Activated CD4-positive, alpha-beta memory T cell treated with anti-CD3 and anti-CD28 coated beads for 36 hours (primary cell): ENCODE measurements around the gene BHLHE41. TPM values are rescaled to one million over a fixed set of nuclear protein-coding genes. Genes with fewer than 3 reads are reported as not detected.

Source experiments
- CTCF ChIA-PET: fragments of 350-600 bp; sonication (Branson Sonifier 250); formaldehyde crosslinking; loops from one replicate; lab custom pipeline; 2021; ENCODE audit warnings: antibody characterized with exemption, inconsistent platforms; lab: Charles Lee
- POLR2A ChIA-PET: fragments of 350-600 bp; sonication (Branson Sonifier 250); formaldehyde crosslinking; loops from one replicate; lab custom pipeline; 2021; ENCODE audit warnings: antibody characterized with exemption; lab: Charles Lee
- DNase-seq: peaks from one replicate; pipeline ENCODE4 v3.0.0-alpha.2; 2020
- H3K27ac Mint-ChIP-seq: one replicate; pipeline ENCODE4 v1.8.0; 2021; ENCODE audit warnings: mixed read lengths
- H3K27me3 Mint-ChIP-seq: one replicate; pipeline ENCODE4 v1.8.0; 2021; ENCODE audit warnings: mixed read lengths
- H3K36me3 Mint-ChIP-seq: one replicate; pipeline ENCODE4 v1.8.0; 2021; ENCODE audit warnings: mixed read lengths
- H3K4me1 Mint-ChIP-seq: one replicate; pipeline ENCODE4 v1.8.0; 2021; ENCODE audit warnings: low read depth, mixed read lengths
- H3K4me3 Mint-ChIP-seq: one replicate; pipeline ENCODE4 v1.8.0; 2021; ENCODE audit warnings: mild to moderate bottlenecking, mixed read lengths
- H3K9me3 Mint-ChIP-seq: one replicate; pipeline ENCODE4 v1.8.0; 2021; ENCODE audit warnings: mixed read lengths
- intact Hi-C: fragments of 100-400 bp; cut with micrococcal nuclease; formaldehyde crosslinking; loops from one replicate; pipeline ENCODE4 v1.15.1; 2023
- total RNA-seq, 2 experiments: library from RNA; stranded (reverse); gene quantifications; one replicate each; pipeline ENCODE4 v1.2.3, GENCODE V29; 2021

BHLHE41 gene
- total RNA-seq, 2 experiments from 2014 or later: not detected

DNA sequence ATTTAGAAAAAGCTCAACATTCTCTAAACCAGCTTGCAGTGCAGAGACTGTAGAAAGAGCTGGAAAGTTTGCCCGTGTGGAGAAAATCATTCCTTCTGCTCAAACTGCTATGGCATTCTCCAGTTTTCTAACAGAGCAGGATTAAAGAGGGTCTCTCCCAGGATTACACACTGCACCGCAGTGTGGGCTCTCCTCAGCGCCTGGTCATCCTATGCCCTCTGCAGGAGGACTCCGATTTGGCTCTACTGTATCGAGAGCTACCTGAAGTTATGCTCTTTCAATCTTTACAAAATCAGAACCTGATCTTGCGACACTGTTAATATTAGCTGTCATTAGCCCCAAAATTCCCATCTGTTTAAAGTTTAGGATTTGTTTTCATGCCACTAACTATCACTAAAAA, 33.0 kb downstream of the BHLHE41 start:
- POLR2A ChIA-PET: no interaction called here
- Mint-ChIP-seq H3K4me3 (no peak overlapping the region), H3K27me3 (no peaks in the 10 kb centered on the region), H3K4me1 (no peaks in the 10 kb centered on the region), H3K9me3 (no peaks in the 10 kb centered on the region), H3K27ac (no peak overlapping the region), H3K36me3 (no peaks in the 10 kb centered on the region)
- CTCF ChIA-PET: no interaction called here
- intact Hi-C loops: loop anchor here (10.0 kb wide), 1 partner anchor 333 kb away; no protein-coding TSS in a partner anchor
- DNase-seq: no peak

DNA sequence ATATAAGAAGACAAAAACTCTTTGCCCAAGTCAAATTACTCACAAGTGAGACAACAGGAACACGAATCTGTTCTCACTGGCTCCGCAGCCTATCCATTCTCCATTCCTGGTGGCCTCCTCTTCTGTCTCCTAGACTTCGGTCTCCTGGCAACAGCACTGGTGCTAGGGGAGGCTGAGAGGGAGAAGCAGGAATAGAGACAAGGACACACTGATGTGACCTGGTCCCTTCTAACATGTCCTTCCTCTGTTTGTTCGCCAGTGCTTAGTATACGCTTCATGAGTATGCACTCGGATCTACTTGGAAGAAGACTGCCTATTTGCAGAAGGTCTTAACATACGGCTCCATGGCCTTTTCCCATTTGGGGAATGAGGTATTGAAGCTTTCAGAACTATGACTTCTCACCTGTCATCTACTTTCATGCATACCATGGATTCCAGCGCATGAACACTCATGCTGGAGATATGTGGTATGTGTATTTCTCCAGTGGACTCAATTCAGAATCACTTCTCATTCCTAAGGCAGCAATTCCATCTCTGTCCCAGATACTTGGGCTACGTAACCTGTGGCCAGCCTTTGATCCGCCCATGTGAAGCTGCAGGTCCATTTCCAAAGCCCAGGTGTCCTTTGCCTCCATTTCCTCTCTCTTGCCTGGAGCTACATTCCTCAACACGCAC, 33.9 kb downstream of the BHLHE41 start:
- Mint-ChIP-seq H3K9me3 (no peaks in the 10 kb centered on the region), H3K4me1 (no peaks in the 10 kb centered on the region), H3K27me3 (no peaks in the 10 kb centered on the region), H3K4me3 (no peak overlapping the region), H3K36me3 (no peaks in the 10 kb centered on the region), H3K27ac (no peak overlapping the region)
- POLR2A ChIA-PET: no interaction called here
- CTCF ChIA-PET: no interaction called here
- DNase-seq: no peak
- intact Hi-C loops: loop anchor here (10.0 kb wide), 1 partner anchor 334 kb away; no protein-coding TSS in a partner anchor

DNA sequence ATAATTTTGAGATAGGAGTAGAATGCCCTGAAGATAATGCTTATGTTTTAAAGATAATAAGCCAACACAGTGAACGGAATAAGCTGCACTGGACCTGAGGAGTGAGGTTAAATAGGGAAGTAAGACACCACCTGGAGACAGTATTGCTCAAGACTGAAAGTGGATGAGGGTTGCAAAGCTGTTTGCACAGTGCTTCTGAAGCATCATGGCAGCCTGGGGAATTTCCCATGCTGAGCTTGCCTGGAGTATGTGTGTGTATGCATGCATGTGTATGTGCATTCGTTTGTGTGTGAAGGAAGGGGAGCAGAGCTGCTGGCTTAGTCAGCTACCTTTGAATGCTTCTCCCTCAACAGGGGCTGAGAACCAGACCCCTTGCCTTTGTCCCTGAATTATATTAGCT, 35.8 kb downstream of the BHLHE41 start:
- ChIA-PET POLR2A (no interaction called here), CTCF (no interaction called here)
- Mint-ChIP-seq H3K4me1 (no peaks in the 10 kb centered on the region), H3K4me3 (no peak overlapping the region), H3K27ac (no peak overlapping the region), H3K27me3 (no peaks in the 10 kb centered on the region), H3K36me3 (no peaks in the 10 kb centered on the region), H3K9me3 (no peaks in the 10 kb centered on the region)
- DNase-seq: no peak
- intact Hi-C loops: no loop called here

DNA sequence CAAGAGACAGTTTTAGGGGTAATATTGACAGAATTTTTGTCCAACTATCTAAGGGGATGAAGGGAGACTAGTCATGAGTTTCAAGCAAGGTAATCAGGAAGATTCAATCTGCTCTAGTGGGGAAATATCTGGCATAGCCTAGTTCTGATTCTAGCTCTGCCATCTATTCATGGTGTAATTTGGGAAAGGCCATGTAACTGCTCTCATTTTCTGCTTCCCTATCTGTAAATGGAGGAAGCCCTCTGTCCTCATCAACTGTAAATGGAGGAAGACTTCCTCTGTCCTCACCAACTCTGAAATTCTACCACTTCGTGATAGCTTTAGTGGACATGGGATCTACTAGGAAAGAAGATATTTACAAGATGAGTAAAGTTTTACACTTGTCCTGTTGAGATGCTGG, 37.9 kb downstream of the BHLHE41 start:
- Mint-ChIP-seq H3K9me3 (no peaks in the 10 kb centered on the region), H3K27ac (no peak overlapping the region), H3K27me3 (no peaks in the 10 kb centered on the region), H3K4me3 (no peak overlapping the region), H3K36me3 (no peaks in the 10 kb centered on the region), H3K4me1 (no peaks in the 10 kb centered on the region)
- ChIA-PET CTCF (interaction anchor here (1.0 kb wide), 1 partner anchor 11 kb away, joined by 3 read pairs; no protein-coding TSS in a partner anchor), POLR2A (no interaction called here)
- no peak for DNase-seq
- intact Hi-C loops: no loop called here

DNA sequence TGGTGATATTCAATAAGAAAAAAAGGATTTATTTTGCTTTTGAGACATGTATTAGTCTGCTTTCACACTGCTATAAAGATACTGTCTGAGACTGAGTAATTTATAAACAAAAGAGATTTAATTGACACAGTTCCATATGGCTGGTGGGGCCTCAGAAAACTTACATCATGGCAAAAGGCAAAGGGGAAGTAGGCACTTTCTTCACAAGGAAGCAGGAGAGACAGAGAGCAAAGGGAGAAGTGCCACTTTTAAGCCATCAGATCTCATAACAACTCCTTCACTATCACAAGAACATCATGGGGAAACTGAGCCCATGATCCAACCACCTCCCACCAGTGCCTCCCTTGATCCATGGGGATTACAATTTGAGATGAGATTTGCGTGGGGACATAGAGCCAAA, 43.9 kb downstream of the BHLHE41 start:
- H3K36me3 Mint-ChIP-seq: no peaks in the 10 kb centered on the region
- H3K27me3 Mint-ChIP-seq: no peaks in the 10 kb centered on the region
- intact Hi-C loops: no loop called here
- H3K27ac Mint-ChIP-seq: no peak overlapping the region
- ChIA-PET CTCF (no interaction called here), POLR2A (no interaction called here)
- no peak overlapping the region for H3K4me3 Mint-ChIP-seq
- DNase-seq: no peak
- no peaks in the 10 kb centered on the region for H3K9me3 Mint-ChIP-seq
- H3K4me1 Mint-ChIP-seq: no peaks in the 10 kb centered on the region

DNA sequence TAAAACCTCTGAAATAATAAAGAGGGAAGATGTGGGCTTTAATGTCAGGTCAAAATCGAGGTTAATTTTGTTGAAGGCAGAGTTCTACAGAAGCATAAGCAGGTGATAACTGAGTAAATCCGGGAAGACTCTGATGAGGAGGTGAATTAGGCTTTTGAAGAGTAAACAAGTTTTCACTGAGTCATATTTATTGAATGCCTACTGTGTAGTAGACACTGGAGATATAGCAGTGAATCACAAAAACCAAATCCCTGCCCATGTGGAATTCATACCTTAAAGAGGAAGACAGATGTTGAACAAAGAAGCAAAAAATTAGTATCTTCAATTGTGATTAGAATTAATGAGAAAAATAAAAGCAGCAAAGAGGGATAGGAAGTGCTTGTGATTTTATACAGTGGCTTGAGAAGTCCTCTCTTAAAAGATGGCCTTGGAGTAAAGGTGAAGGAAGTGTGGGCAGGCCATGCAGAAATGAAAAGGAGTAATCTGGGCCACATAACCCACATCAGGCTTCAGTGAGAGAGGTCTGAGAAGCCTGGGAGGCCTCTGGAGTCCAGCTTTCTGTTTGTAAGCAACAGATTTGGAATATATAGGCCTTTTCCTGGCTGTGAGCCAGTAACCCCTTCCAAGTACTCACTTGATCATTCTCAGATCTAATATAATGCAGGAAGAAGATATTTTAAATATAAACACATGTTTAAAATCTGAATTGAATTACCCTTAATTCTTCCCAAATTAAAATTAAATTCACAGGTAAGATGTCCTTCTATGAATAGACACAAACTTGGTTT, 46.7 kb downstream of the BHLHE41 start:
- CTCF ChIA-PET: no interaction called here
- POLR2A ChIA-PET: no interaction called here
- Mint-ChIP-seq H3K4me3 (no peak overlapping the region), H3K36me3 (no peaks in the 10 kb centered on the region), H3K27me3 (peaks cover under 1% of the 10 kb centered on the region), H3K9me3 (no peaks in the 10 kb centered on the region), H3K4me1 (no peaks in the 10 kb centered on the region), H3K27ac (no peak overlapping the region)
- DNase-seq: no peak
- intact Hi-C loops: no loop called here

Other genes starting within 250 kb of the BHLHE41 start
- gene RASSF8, start 166.4 kb downstream of the BHLHE41 start, total RNA-seq: under 1 TPM; 0.26 to 0.29 TPM
- gene SSPN, start 70.5 kb upstream of the BHLHE41 start, total RNA-seq: not detected